Adrenal gland (tissue), 5 donors: ENCODE results near the gene PRKAB2.

Experiments used
- CTCF ChIP-seq, 6 experiments: fragments of 450-650 bp in 4 of 6; fragments of 200-600 bp in 2 of 6; sonication (generic) in 1 of 6; IDR thresholded peaks; 1 replicate in 5 of 6; 2 replicates in 1 of 6; pipeline versions ENCODE4 v1.5.1 to v1.8.0; 2016 to 2021; ENCODE audit warnings: antibody characterized with exemption in 6 of 6, mild to moderate bottlenecking in 2 of 6, moderate library complexity in 1 of 6
- POLR2A ChIP-seq, 2 donors: fragments of 450-650 bp; IDR thresholded peaks; one replicate each; pipeline ENCODE4 v1.6.1; 2017; ENCODE audit warnings: antibody characterized with exemption in 2 of 2, mild to moderate bottlenecking in 2 of 2, moderate library complexity in 1 of 2
- donor health status: DM: no; HTN: no; CAD: no.

- TF ChIP-seq POLR2A (IDR thresholded peaks at IDR 0.05) (no peak), CTCF (IDR thresholded peaks at IDR 0.05) (no peak)
Measured at GRCh38 chr1:147207192-147207591, 34.9 kb upstream of the PRKAB2 start.
